SU-DHL-6 (cell line): ENCODE data around the gene KLHDC3.

Source experiments
- EZH2phosphoT487 ChIP-seq: fragments of 200-600 bp; sonication (generic), shearing (Covaris generic); conservative IDR thresholded peaks from 2 replicates; pipeline ENCODE4 v1.6.1; 2018; ENCODE audit warnings: mild to moderate bottlenecking, antibody characterized with exemption, low read length, moderate library complexity, mixed read lengths
- TF ChIP-seq, protein P1 (sequence below): fragments of 200-600 bp; sonication (generic); IDR thresholded peaks from one replicate; pipeline ENCODE4 v1.5.1; 2017; ENCODE audit warnings: antibody characterized with exemption, mild to moderate bottlenecking, low read length, moderate library complexity; ENCODE audit not compliant: insufficient read depth, poor library complexity, severe bottlenecking

DNA sequence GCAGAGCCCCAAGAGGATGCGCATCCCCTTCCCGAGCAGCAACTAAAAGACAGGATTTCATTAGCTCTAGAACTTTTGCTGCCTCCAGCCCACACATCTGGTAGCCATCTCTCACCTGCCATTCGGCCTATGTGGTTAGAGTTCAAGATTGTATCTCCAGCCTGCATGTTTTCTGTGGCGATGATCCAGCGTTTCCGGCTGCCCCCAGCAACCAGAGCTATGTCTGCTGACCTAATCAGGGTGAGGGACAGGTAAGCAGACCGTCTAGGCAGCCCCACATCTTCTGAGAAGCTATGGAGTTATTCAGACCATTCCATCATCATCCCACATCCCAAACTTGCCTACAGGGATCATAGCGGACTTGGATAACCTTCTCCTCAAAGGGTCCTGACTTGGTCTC is 41.9 kb downstream of the KLHDC3 start:
- TF ChIP-seq, protein P1, sequence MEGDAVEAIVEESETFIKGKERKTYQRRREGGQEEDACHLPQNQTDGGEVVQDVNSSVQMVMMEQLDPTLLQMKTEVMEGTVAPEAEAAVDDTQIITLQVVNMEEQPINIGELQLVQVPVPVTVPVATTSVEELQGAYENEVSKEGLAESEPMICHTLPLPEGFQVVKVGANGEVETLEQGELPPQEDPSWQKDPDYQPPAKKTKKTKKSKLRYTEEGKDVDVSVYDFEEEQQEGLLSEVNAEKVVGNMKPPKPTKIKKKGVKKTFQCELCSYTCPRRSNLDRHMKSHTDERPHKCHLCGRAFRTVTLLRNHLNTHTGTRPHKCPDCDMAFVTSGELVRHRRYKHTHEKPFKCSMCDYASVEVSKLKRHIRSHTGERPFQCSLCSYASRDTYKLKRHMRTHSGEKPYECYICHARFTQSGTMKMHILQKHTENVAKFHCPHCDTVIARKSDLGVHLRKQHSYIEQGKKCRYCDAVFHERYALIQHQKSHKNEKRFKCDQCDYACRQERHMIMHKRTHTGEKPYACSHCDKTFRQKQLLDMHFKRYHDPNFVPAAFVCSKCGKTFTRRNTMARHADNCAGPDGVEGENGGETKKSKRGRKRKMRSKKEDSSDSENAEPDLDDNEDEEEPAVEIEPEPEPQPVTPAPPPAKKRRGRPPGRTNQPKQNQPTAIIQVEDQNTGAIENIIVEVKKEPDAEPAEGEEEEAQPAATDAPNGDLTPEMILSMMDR = no peak
- TF ChIP-seq EZH2phosphoT487 = no peak
